SK-N-SH (cell line): ENCODE data around the gene CTAG1B.
"Not testable (repeated sequence)": the region's sequence is repeated elsewhere in the genome, so short reads cannot be mapped to it uniquely, and the experiment has no call there.

Experiments
- CTCF ChIP-seq: fragments of 200-600 bp; sonication (generic); IDR thresholded peaks from 2 replicates; pipeline ENCODE4 v1.6.1; 2017; ENCODE audit warnings: antibody characterized with exemption, mild to moderate bottlenecking, moderate library complexity
- EP300 ChIP-seq, 2 experiments: IDR thresholded peaks; 2 replicates each; pipeline versions ENCODE4 v1.4.0 to v1.6.1; 2012; ENCODE audit warnings: borderline replicate concordance in 1 of 2, low read depth in 1 of 2, low read length in 1 of 2
- GATA2 ChIP-seq: sonication (generic); formaldehyde crosslinking; IDR thresholded peaks from 2 replicates; pipeline ENCODE4 v1.5.0; 2020; ENCODE audit warnings: mild to moderate bottlenecking, missing genetic modification reagents
- MXI1 ChIP-seq: IDR thresholded peaks from 2 replicates; pipeline ENCODE4 v1.6.1; 2012; ENCODE audit warnings: mild to moderate bottlenecking, low read depth, low read length, improper control_type of control experiment
- PBX3 ChIP-seq: IDR thresholded peaks from 2 replicates; pipeline ENCODE4; 2012
- RAD21 ChIP-seq: IDR thresholded peaks from 2 replicates; pipeline ENCODE4 v1.6.1; 2012; ENCODE audit warnings: mild to moderate bottlenecking, low read length
- REST ChIP-seq: IDR thresholded peaks from 2 replicates; pipeline ENCODE4 v1.6.1; 2012; ENCODE audit warnings: mild to moderate bottlenecking, low read depth, low read length, moderate library complexity
- SMC3 ChIP-seq: IDR thresholded peaks from 2 replicates; pipeline ENCODE4 v1.6.1; 2012; ENCODE audit warnings: low read depth, low read length, improper control_type of control experiment
- TAF1 ChIP-seq: IDR thresholded peaks from 2 replicates; pipeline ENCODE4 v1.6.1; 2012; ENCODE audit warnings: low read depth, mild to moderate bottlenecking, low read length, moderate library complexity, borderline replicate concordance
- YY1 ChIP-seq: IDR thresholded peaks from 2 replicates; pipeline ENCODE4 v1.4.0; 2012; ENCODE audit warnings: low read depth, mild to moderate bottlenecking
- ZBTB33 ChIP-seq: IDR thresholded peaks from 2 replicates; pipeline ENCODE4 v1.4.0; 2012; ENCODE audit warnings: low read depth, borderline replicate concordance

GRCh38 chrX:154633661-154634060, 14.6 kb upstream of the CTAG1B start:
- TF ChIP-seq TAF1; SMC3; RAD21; CTCF; REST; MXI1; PBX3; ZBTB33; GATA2 (CRISPR knock-in tag); YY1; EP300 (IDR thresholded peaks at IDR 0.05; ENCODE audit: borderline replicate concordance in 1 of 2, low read depth in 1 of 2, low read length in 1 of 2): not testable (repeated sequence)
